Heart left ventricle (tissue), 16 donors: ENCODE measurements around the gene NDUFA6. TPM values are rescaled to one million over a fixed set of nuclear protein-coding genes. Genes with fewer than 3 reads are reported as not detected.

ENCODE experiments used
- ATAC-seq, 4 donors: fragments of 200-7000 bp; cut with Tn5 transposase; one replicate each; pipeline ENCODE4 v1.9.1; 2020 to 2022; ENCODE audit warnings: moderate library complexity in 4 of 4, mild to moderate bottlenecking in 3 of 4, moderate number of reproducible peaks in 1 of 4
- DNase-seq, 5 donors: peaks; one replicate each; pipeline ENCODE4 v3.0.0-alpha.2; 2020
- H3K27ac ChIP-seq, 12 donors: fragments of 200-600 bp; sonication (generic) in 4 of 12; one replicate each; pipeline versions ENCODE4 v1.5.0 to v1.8.0; 2016 to 2022; ENCODE audit warnings: mild to moderate bottlenecking in 2 of 12
- H3K27me3 ChIP-seq, 9 donors: fragments of 200-600 bp; sonication (generic) in 2 of 9; one replicate each; pipeline versions ENCODE4 v1.5.1 to v1.8.0; 2016 to 2022; ENCODE audit warnings: mild to moderate bottlenecking in 3 of 9
- H3K36me3 ChIP-seq, 9 donors: fragments of 200-600 bp; sonication (generic) in 2 of 9; one replicate each; pipeline versions ENCODE4 v1.5.0 to v1.8.0; 2018 to 2022; ENCODE audit warnings: mild to moderate bottlenecking in 2 of 9
- H3K4me1 ChIP-seq, 12 donors: fragments of 200-600 bp; sonication (generic) in 4 of 12; one replicate each; pipeline versions ENCODE4 v1.5.0 to v1.8.0; 2016 to 2022; ENCODE audit warnings: mild to moderate bottlenecking in 3 of 12
- H3K4me3 ChIP-seq, 12 donors: fragments of 200-600 bp; sonication (generic) in 4 of 12; one replicate each; pipeline versions ENCODE4 v1.5.0 to v1.8.0; 2017 to 2022; ENCODE audit warnings: mild to moderate bottlenecking in 9 of 12, moderate library complexity in 4 of 12
- H3K9me3 ChIP-seq, 12 donors: fragments of 200-600 bp; sonication (generic) in 4 of 12; one replicate each; pipeline versions ENCODE4 v1.5.0 to v1.8.0; 2016 to 2022; ENCODE audit warnings: mild to moderate bottlenecking in 1 of 12
- POLR2A ChIP-seq, 2 donors: fragments of 450-650 bp; IDR thresholded peaks; one replicate each; pipeline ENCODE4 v1.6.1; 2017; ENCODE audit warnings: antibody characterized with exemption in 2 of 2, mild to moderate bottlenecking in 2 of 2, moderate library complexity in 2 of 2
- WGBS, 4 donors: extraction: QIAGEN DNeasy Blood & Tissue Kit in 2 of 4; methylation state at CpG; one replicate each; pipeline versions ENCODE4 v1.1.5 to v1.1.7; 2013 to 2018; 5-methylcytosine and 5-hydroxymethylcytosine counted together
- intact Hi-C, 10 donors: fragments of 100-400 bp; cut with DNase I; formaldehyde crosslinking; loops; one replicate each; pipeline versions ENCODE4 v1.11.1 to v1.14.2; 2022
- polyA plus RNA-seq, 2 donors: library from polyadenylated mRNA; stranded (reverse); fragments of 200-250 nt; gene quantifications; one replicate each; pipeline ENCODE4 v1.2.3, GENCODE V29; 2013
- total RNA-seq, 9 donors: library from RNA; depleted of rRNA in 2 of 9; stranded (reverse); fragments of >200 nt in 2 of 9; fragmentation: NEBNext Ultra II Directional in 3 of 9; extraction: Animal tissue kit (Norgen Biotek cat#: 25700) in 3 of 9; gene quantifications; one replicate each; pipeline versions ENCODE4 v1.1.0 to v1.2.4, GENCODE V29; 2016 to 2023
- TF ChIP-seq, protein P1 (sequence below), 12 donors: fragments of 200-600 bp; sonication (generic) in 4 of 12; IDR thresholded peaks; one replicate each; pipeline versions ENCODE4 v1.5.0 to v1.8.0; 2018 to 2022; ENCODE audit warnings: antibody characterized with exemption in 12 of 12, mild to moderate bottlenecking in 5 of 12
- donor health status: ischemic (EF 13 %, LVEDD 7.1; RV severe dilation, severe dysfunction).
- donor health status: healthy with polysubstance abuse.
- donor health status: DM: no; HTN: yes; CAD: no.
- donor health status: DM: no; HTN: no; CAD: no.
- donor health status: ischemic (EF 25% LVEDD 6.9; RV normal size, moderate dysfunction).
- donor health status: ischemic (EF 25% LVEDD 5.7; RV mildly dilated, moderate dysfunction).
- donor health status: healthy.
- donor health status: DM: yes; HTN: yes; CAD: no.
- donor health status: ischemic (EF 35%, LVEDD 5.7; RV mildly dilated, moderate dysfunction).
- donor health status: nonischemic (EF 11% LVEDD 7.7; RV severe dilation, severe dysfunction).
- donor health status: DM: yes; HTN: yes; CAD: no.
- donor health status: PGD.
- donor health status: ischemic (EF 29% LVEDD 5.4; RV normal size, mild dysfunction).
- donor health status: nonischemic (EF 23%, LVEDD 6.1; RV moderate dilation, normal function).

NDUFA6 gene
- total and polyA plus RNA-seq, 11 donors, result 159 to 601 (median 267) TPM

GRCh38 chr22:42077486-42078125, 13.0 kb downstream of the NDUFA6 start:
- no peak for DNase-seq

GRCh38 chr22:42076764-42077485, 13.6 kb downstream of the NDUFA6 start:
- Histone ChIP-seq H3K4me3 (no peak overlapping the region), H3K27ac (peak overlapping the region in 1 of 12 donors; percentile 99), H3K4me1 (peaks cover 2 to 65% (median 39%) of the 10 kb centered on the region in 12 donors), H3K36me3 (peaks cover 0 to 27% (median 8%) of the 10 kb centered on the region in 9 donors), H3K27me3 (no peaks in the 10 kb centered on the region), H3K9me3 (no peaks in the 10 kb centered on the region)
- TF ChIP-seq, protein P1, sequence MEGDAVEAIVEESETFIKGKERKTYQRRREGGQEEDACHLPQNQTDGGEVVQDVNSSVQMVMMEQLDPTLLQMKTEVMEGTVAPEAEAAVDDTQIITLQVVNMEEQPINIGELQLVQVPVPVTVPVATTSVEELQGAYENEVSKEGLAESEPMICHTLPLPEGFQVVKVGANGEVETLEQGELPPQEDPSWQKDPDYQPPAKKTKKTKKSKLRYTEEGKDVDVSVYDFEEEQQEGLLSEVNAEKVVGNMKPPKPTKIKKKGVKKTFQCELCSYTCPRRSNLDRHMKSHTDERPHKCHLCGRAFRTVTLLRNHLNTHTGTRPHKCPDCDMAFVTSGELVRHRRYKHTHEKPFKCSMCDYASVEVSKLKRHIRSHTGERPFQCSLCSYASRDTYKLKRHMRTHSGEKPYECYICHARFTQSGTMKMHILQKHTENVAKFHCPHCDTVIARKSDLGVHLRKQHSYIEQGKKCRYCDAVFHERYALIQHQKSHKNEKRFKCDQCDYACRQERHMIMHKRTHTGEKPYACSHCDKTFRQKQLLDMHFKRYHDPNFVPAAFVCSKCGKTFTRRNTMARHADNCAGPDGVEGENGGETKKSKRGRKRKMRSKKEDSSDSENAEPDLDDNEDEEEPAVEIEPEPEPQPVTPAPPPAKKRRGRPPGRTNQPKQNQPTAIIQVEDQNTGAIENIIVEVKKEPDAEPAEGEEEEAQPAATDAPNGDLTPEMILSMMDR (IDR thresholded peaks at IDR 0.05), result no peak
- TF ChIP-seq POLR2A (IDR thresholded peaks at IDR 0.05), result no peak
- intact Hi-C loops, result loop anchor here in 2 of 10 donors (10.0 kb wide), 3 partner anchors 198 to 392 kb away; partner anchors contain the start of genes SNU13 (in 1 of the 2), SREBF2 (in 1 of the 2) and TCF20 (in 1 of the 2)
- DNase-seq, result no peak
- no peak for ATAC-seq
- WGBS, 4 donors, result 87 to 93% (median 92%) methylated on average over 16 to 20 of the region's 20 CpGs

More at GRCh38 chr22:42077486-42078125, 13.0 kb downstream of the NDUFA6 start:
- TF ChIP-seq POLR2A (IDR thresholded peaks at IDR 0.05), result no peak
- TF ChIP-seq, protein P1 (IDR thresholded peaks at IDR 0.05), result no peak
- Histone ChIP-seq H3K27ac (peak overlapping the region in 11 of 12 donors; percentile 95 to 99 (median 98)), H3K36me3 (peaks cover 0 to 34% (median 15%) of the 10 kb centered on the region in 9 donors), H3K27me3 (no peaks in the 10 kb centered on the region), H3K4me3 (no peak overlapping the region), H3K9me3 (no peaks in the 10 kb centered on the region), H3K4me1 (peaks cover 2 to 62% (median 40%) of the 10 kb centered on the region in 12 donors)
- intact Hi-C loops, result loop anchor here in 2 of 10 donors (10.0 kb wide), 3 partner anchors 197 to 393 kb away; partner anchors contain the start of genes SNU13 (in 1 of the 2), SREBF2 (in 1 of the 2) and TCF20 (in 1 of the 2)
- 90 to 96% (median 94%) methylated on average over 14 to 21 of the region's 21 CpGs for WGBS, 4 donors
- ATAC-seq, result no peak

GRCh38 chr22:42074846-42075676, 15.5 kb downstream of the NDUFA6 start:
- H3K4me3 ChIP-seq, result peak overlapping the region; percentile 56 to 84 (median 78)
- peaks cover 5 to 62% (median 38%) of the 10 kb centered on the region in 12 donors for H3K4me1 ChIP-seq
- no peak for TF ChIP-seq POLR2A (IDR thresholded peaks at IDR 0.05)
- TF ChIP-seq, protein P1 (IDR thresholded peaks at IDR 0.05), result no peak
- H3K36me3 ChIP-seq, result peaks cover 0 to 25% (median 8%) of the 10 kb centered on the region in 9 donors
- 70 to 72% (median 71%) methylated on average over 9 of the region's 9 CpGs for WGBS, 4 donors
- no peaks in the 10 kb centered on the region for H3K9me3 ChIP-seq
- H3K27me3 ChIP-seq, result no peaks in the 10 kb centered on the region
- no peak for ATAC-seq
- DNase-seq, result no peak
- intact Hi-C loops, result loop anchor here in 2 of 10 donors (10.0 kb wide), 3 partner anchors 200 to 390 kb away; partner anchors contain the start of genes SNU13 (in 1 of the 2), SREBF2 (in 1 of the 2) and TCF20 (in 1 of the 2)
- peak overlapping the region; percentile 80 to 95 (median 89) for H3K27ac ChIP-seq
